AG04449 (cell line): ENCODE measurements around the gene LRRC1.

Experiments
- CTCF ChIA-PET: fragments of 350-600 bp; formaldehyde crosslinking; extraction: SDS; loops from one replicate; lab custom pipeline; 2021; ENCODE audit warnings: antibody characterized with exemption; lab: Yijun Ruan, JAX
- POLR2A ChIA-PET: fragments of 400-600, 350-600 bp; formaldehyde crosslinking; extraction: SDS; loops from one replicate; lab custom pipeline; 2020; ENCODE audit warnings: antibody characterized with exemption, inconsistent platforms; lab: Yijun Ruan, JAX
- DNase-seq: peaks from one replicate; pipeline ENCODE4 v3.0.0-alpha.2; 2010; ENCODE audit warnings: low read depth, low spot score
- H3K4me3 ChIP-seq: 2 replicates; pipeline ENCODE4 v1.5.1; 2011; ENCODE audit warnings: low read depth, mild to moderate bottlenecking, control low read depth, low read length
- TF ChIP-seq, protein P1 (sequence below): IDR thresholded peaks from one replicate; pipeline ENCODE4 v1.5.1; 2011; ENCODE audit warnings: mild to moderate bottlenecking, moderate library complexity, low read length, control low read depth, inconsistent platforms; ENCODE audit not compliant: insufficient read depth; ENCODE audit errors: missing control alignments

LRRC1 gene

DNA sequence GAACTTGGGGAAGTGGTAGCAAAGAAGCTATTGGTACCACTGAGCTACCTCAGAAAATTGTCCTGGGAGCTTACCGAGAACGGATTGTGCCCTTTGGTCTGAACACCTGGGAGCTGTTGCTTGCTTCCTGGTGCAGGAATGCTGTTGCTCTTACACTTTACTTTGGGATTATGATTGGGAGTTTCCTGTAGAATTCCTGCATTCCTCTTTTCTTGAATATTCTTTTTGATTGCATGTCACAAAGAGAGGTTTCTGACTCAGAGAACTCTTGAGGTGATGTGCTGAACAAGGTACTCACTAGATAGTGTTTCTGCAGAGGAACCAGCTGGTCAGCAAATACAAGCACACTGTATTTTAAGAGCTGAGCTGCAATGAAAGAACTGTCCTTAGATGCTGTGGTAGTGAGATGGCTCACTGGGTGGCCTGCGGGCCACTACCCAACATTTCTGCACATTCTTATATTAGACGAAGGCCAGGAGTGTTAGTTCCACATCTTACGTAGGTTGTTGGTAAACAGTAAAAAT lies 35.0 kb downstream of the LRRC1 start:
- H3K4me3 ChIP-seq: no peak overlapping the region
- DNase-seq: no peak
- POLR2A ChIA-PET: no interaction called here
- CTCF ChIA-PET: interaction anchor here (0.9 to 1.3 kb wide), 2 partner anchors 11 to 13 kb away, joined by 3 read pairs; no protein-coding TSS in a partner anchor
- TF ChIP-seq, protein P1, sequence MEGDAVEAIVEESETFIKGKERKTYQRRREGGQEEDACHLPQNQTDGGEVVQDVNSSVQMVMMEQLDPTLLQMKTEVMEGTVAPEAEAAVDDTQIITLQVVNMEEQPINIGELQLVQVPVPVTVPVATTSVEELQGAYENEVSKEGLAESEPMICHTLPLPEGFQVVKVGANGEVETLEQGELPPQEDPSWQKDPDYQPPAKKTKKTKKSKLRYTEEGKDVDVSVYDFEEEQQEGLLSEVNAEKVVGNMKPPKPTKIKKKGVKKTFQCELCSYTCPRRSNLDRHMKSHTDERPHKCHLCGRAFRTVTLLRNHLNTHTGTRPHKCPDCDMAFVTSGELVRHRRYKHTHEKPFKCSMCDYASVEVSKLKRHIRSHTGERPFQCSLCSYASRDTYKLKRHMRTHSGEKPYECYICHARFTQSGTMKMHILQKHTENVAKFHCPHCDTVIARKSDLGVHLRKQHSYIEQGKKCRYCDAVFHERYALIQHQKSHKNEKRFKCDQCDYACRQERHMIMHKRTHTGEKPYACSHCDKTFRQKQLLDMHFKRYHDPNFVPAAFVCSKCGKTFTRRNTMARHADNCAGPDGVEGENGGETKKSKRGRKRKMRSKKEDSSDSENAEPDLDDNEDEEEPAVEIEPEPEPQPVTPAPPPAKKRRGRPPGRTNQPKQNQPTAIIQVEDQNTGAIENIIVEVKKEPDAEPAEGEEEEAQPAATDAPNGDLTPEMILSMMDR: no peak

DNA sequence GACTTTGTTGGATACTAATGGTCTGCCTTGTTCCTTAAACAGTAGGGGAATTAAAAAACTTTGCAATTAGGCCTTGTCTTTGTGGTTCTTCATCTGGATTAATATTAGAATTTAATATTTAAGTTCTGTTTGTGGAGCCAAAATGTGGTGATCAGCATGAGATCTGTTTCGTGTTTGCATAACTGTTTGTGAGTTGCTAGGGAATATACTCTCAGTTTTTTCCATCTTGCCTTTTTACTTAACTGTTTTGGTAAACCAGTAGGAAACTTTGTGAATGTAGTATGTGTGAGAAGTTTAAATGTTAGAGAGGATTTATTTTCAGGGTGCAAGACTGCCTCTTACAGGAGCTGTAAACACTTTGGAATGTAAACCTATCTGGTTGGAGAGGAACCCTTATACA lies 35.6 kb downstream of the LRRC1 start:
- H3K4me3 ChIP-seq: no peak overlapping the region
- TF ChIP-seq, protein P1: no peak
- ChIA-PET POLR2A (no interaction called here), CTCF (interaction anchor here (0.9 to 1.3 kb wide), 2 partner anchors 10 to 14 kb away, joined by 3 read pairs; no protein-coding TSS in a partner anchor)
- DNase-seq: no peak

DNA sequence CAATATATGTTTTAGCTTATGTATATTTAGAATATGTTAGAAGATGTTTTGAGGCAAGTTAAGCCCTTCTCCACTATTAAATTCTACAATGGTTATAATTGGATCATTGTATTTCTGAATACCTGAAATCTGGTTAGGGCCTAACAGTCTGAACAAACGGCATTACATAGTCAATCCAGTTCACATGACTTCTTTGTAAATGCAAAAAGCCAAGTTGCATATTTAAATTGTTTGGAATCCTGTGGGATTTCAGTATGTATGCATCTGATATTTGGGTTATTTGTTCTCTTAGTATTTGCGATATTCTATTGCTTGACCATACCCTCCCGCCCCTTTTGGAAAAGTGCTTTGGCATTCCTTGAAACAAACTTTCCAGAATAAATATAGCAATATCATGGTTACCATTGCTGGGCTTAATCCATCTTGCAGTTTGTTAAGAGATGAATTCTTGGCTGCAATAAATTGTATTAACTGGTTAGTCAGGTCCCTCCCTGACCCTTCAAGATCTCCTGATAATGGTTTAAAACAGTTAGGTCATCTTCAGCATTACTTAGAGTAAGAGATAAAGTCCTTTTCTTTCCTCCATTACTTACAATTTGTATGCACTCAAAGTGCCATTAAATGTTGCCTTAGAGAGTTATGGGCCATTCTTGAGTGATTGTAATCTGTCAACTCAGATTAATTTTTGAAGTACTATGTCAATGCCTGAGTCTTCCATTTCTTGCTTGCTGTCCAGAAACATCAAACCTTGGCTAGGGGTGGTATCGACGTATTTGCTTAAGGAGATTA lies 36.5 kb downstream of the LRRC1 start:
- TF ChIP-seq, protein P1: no peak
- ChIA-PET CTCF (interaction anchor here (0.9 kb wide), 1 partner anchor 9 kb away, joined by 3 read pairs; no protein-coding TSS in a partner anchor), POLR2A (no interaction called here)
- no peak overlapping the region for H3K4me3 ChIP-seq
- DNase-seq: no peak

DNA sequence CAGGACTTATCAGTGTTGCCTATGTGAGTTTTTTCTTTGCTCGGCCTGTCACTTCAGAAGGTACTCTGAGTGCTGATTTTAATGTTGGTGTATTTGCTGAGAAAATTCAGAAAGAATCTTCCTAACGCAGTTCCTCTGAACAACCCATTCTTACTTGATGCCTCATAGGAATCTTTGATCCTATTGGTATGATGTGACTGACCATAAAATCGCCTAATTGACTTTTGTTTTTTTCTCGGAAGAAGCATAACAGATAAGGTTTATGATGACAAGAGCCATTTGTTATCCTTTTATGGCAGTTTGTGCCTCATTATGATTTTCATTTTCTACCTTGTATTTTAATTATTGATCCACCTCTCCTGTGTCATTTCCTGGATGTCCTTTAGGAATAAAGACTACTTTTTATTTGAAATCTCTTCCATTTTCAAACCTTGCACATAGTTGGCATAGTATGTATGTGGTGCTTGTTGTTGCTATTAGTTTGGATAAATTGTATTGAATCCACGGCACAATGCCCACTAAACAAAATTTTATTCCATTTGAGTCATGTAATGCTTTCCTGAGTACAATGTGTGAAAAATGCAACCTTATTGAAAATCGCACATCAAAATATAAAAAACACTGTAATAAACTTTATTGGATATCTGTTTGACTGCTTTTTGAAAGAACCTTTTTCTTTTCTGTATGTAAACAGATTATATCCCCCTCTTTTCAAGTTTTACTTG lies 37.3 kb downstream of the LRRC1 start:
- ChIA-PET CTCF (interaction anchor here (1.2 kb wide), 1 partner anchor 15 kb away, joined by 3 read pairs; no protein-coding TSS in a partner anchor), POLR2A (no interaction called here)
- TF ChIP-seq, protein P1: no peak
- DNase-seq: no peak
- H3K4me3 ChIP-seq: no peak overlapping the region

DNA sequence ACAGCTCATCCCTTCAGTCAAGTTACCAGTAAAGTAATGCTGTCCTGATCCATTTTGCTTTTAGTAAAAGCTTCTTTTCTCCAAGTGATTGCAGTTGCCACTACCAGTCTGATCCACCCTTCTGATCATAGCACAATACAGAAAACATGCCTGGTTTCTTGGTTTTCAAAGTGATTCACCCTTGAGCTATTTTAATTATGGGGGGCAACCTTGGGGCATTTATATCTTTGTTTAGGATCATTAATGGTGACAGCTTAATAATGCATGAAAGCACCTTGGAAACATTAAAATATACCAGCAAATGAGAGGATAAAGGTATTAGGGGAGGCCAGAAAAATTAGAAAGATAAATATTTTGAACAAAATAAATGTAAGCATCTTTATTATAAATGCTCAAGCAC lies 38.4 kb downstream of the LRRC1 start:
- TF ChIP-seq, protein P1: no peak
- DNase-seq: no peak
- no peak overlapping the region for H3K4me3 ChIP-seq
- CTCF ChIA-PET: interaction anchor here (1.2 kb wide), 1 partner anchor 16 kb away, joined by 3 read pairs; no protein-coding TSS in a partner anchor
- POLR2A ChIA-PET: interaction anchor here (0.7 kb wide), 1 partner anchor 39 kb away, joined by 3 read pairs; no protein-coding TSS in a partner anchor
